ENCODE data around the gene RAB31.

The RAB31 gene

DNA sequence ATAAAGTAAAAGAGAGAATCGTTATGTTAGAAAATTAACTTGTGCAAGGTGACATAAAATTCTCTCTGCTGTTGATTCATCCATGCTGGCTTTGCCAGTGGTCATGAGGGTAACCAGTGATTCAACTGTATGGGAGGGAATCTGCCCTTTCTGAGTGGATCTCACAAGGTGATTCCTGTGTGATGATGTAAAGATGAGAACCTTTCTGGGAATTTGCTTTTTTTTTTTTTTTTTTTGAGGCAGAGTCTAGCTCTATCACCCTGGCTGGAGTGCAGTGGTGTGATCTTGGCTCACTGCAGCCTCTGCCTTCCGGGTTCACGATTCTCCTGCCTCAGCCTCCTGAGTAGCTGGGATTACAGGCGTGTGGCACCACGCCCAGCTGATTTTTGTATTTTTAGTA, 23.3 kb downstream of the RAB31 start:
- DNase-seq = peak in 1 of 10 donors; percentile 21
- intact Hi-C loops (cut with DNase I) = no loop called here

DNA sequence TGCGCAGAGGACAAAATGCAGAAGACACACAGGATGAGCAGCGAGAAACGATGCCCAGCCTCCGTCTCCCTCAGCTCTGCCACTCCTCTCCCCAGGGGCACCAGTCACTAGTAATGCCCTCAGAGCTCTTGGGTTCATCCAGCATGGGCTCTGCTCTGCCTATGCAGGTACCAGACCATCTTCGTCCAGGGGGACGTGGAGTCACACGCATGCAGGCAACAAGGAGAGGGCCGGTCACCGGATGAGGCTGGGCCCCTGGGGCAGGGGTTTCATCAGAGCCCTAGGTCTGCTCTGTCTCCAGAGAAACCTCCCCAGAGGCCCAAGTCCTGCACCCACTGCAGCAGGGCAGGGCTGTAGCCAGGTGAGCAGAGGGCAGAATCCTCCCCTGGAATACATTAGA, 23.9 kb downstream of the RAB31 start:
- DNase-seq = peak in 1 of 10 donors; percentile 33
- intact Hi-C loops (cut with DNase I) = no loop called here

DNA sequence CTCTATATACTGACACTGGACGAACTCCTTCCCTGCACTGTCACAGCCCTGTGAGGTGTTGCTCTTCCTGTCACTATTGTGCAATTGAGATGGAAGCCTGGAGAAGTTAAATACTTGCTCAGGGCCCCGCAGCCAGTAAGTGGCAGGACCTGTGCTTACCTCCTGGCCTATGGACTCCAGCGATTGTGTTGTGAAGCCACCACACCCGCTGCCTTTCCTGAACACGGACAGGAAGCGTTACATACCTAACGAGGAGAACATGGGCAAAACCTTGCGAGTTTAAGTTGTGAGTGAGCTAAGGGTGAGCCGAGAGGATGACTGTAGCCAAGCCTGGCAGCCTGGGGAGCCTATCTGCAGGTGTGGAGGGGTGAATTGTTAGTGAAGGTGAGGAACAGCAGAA, 26.1 kb downstream of the RAB31 start:
- intact Hi-C loops (cut with DNase I) = no loop called here
- no peak for DNase-seq

- intact Hi-C loops (cut with DNase I) = no loop called here
- DNase-seq = peak in 1 of 10 donors; percentile 39
Measured at GRCh38 chr18:9735238-9735637, 27.1 kb downstream of the RAB31 start.

- no peak for DNase-seq
- intact Hi-C loops (cut with DNase I) = no loop called here
Measured at GRCh38 chr18:9735879-9736278, 27.8 kb downstream of the RAB31 start.

- peak in 1 of 10 donors; percentile 43 for DNase-seq
- intact Hi-C loops (cut with DNase I) = no loop called here
Measured at GRCh38 chr18:9736286-9736835, 28.3 kb downstream of the RAB31 start.

DNA sequence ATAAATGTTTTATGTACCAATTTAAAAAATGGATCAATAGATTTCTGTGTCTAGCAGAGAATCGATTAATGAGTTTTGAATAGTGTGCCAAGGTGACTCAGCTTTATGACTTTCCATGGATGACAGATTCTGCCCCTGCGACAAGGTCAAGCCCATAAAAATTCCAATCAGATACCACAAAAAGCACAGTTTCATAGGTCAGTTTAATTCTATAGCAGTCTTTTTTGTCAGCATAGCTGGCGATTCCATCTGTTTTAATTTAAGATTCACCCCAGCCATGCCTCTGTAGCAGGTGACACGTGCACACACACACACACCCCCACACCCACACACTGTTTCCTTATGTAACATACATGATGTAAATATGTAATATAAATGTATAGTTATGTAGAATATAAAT, 28.9 kb downstream of the RAB31 start:
- no peak for DNase-seq
- intact Hi-C loops (cut with DNase I) = no loop called here

GRCh38 chr18:9737472-9738121, 29.5 kb downstream of the RAB31 start:
- peak; percentile 60 to 94 (median 78) for DNase-seq
- intact Hi-C loops (cut with DNase I) = no loop called here

GRCh38 chr18:9738266-9738969, 30.3 kb downstream of the RAB31 start:
- no peak for DNase-seq
- intact Hi-C loops (cut with DNase I) = no loop called here

DNA sequence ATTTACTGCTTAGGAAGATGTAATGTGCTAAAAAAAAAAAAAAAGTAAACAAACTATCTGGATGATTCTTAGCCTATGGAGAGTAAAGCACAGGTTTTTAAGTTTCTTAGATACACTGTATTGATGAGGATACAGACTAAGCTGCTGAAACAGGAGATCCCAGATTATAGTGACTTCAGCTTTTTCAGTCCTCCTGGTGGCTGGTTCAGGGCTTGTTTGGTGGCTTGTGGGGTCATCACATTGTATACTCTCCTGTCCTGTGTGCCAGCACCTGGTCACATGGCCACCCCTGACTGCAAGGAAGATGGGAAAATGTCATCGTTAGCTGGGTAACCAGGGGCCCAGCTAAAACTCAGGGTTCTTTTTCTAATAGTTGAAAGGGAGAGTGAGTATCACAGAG, 31.4 kb downstream of the RAB31 start:
- intact Hi-C loops (cut with DNase I) = no loop called here

DNA sequence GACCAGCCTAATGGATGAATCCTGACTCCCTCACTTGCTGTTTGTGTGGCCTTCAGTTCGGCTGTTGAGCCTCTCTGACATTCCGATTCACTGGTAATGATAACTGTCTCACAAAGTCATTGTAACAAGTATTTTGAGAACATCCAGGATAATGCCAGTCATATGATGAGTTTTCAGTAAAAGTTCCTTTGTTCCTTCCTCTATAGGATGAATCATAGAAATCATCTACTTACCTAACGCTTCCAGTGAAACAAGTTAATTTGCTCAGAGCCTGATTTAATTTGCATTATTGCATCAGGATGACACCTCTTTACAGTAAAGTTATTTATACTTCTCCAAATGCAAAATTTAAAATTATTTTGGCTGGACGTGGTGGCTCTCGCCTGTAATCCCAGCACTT, 32.0 kb downstream of the RAB31 start:
- no peak for DNase-seq
- intact Hi-C loops (cut with DNase I) = no loop called here

More for the DNA sequence above, 31.4 kb downstream of the RAB31 start:
- DNase-seq = no peak

GRCh38 chr18:9741406-9741792, 33.3 kb downstream of the RAB31 start:
- intact Hi-C loops (cut with DNase I) = no loop called here
- no peak for DNase-seq

DNA sequence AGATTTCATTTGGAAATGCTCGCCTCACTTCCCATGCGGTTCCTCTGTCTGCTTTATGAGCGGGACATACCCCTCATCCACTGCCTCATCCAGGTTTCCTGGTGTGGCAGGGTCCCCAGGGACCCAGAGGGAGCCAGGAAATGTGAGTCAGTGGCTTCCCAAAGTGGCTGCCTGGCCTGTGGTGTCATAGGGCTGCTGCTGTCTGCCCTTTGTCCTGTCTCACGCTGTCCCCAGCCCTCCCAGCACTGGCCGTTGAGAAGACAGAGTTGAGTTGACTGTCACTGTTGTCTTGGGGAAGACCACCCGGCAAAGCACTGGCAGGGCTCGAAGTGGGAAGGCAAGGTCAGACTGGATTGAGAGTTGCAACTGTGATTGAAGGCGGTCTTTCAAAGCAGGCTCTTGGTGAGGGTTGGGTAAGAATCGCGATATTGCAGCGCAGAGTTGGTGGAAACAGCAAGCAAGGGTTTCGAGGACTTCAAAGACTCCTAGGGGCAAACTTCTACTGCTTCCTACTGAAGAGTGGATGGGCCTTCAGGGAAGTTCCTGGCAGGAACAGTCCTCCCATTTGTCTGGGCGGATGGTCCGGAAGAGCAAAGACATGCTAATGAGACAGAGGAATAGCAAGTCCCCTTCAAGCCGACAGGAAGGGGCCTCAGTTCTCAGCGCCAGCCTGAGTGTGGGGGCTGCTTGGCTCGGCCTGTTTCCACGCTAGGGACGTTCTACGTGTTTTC, 33.9 kb downstream of the RAB31 start:
- no peak for DNase-seq
- intact Hi-C loops (cut with DNase I) = no loop called here

DNA sequence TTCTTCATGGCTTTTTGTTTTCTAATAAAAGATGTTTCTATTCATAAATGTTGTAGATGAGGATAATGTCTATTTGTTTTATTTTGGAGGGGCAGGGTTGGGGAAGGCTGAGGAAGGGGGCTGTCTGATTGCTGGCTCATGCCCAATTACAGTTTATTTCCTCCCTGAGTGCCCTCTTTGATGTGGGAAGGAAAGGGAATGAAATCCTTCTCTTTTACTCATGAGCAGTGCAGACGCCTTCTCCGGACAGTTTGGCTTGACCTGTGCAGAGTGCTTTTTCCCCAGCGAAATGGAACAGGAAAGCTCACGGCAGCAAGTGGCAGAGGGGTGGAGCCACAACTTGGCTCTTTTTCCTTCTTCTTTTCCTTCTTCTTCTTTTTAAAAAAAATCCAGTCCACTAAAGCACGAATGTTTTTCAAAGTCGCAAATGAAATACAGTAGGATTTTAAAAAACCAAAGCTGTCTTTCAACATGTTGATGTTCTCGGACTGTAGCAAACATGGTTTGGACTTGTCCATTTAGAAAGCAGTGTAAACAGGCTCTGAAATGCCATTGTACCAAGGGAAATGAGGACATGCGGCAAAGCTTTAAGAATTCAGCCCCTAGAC, 34.5 kb downstream of the RAB31 start:
- no peak for DNase-seq
- intact Hi-C loops (cut with DNase I) = no loop called here

DNA sequence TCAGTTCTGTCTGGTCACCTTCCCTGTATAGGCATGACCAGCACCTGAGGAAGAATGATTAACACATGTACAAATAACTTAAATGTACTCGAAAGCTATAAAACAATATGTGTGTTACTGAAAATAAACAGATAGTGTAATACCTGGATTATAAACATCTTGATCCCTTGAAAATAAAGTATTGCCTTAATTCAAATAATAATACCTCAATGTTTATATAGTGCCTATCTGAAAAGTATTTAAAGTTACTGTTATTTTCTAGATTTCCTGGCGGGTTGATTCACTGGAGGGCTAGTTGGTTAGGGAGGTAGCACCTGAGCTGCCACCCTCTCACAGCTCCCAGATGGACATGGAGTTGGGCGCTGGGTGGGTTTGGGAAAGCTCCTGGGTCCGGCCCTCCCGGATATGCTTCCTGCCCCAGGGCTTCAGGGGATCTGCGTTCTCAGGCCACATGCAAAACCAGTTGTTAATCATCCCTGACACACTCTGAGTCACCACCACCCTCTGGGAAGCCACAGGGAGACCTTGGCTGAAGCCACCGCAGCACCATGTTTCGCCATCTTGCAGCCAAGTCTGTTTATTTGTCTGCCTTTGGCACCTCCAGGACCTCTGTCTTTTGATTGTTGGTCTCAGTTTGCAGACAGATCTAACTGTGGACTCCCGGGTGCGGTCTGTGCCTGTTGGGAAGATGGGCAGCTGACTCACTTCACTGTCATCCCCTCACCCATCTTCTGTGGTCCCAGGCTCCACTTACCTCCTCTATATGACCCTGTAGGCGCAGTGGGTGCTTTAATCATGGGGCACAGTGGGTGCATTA, 35.3 kb downstream of the RAB31 start:
- DNase-seq = no peak
- intact Hi-C loops (cut with DNase I) = no loop called here

DNA sequence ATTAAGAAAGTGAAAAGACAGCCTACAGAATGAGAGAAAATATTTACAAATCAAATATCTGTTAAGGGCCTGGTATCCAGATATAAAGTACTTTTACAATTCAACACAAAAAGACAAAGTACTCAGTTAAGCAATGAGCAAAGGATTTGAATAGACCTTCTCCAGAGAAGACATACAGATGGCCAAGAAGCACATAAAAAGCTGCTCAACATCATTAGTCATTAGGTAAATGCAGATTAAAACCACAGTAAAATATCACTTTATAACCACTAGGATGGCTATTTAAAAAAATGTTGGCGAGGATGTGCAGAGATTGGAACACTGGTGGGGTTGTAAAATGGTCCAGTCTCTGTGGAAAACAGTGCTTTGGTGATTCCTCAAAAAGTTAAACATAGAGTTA, 38.9 kb downstream of the RAB31 start:
- no peak for DNase-seq
- intact Hi-C loops (cut with DNase I) = no loop called here

DNA sequence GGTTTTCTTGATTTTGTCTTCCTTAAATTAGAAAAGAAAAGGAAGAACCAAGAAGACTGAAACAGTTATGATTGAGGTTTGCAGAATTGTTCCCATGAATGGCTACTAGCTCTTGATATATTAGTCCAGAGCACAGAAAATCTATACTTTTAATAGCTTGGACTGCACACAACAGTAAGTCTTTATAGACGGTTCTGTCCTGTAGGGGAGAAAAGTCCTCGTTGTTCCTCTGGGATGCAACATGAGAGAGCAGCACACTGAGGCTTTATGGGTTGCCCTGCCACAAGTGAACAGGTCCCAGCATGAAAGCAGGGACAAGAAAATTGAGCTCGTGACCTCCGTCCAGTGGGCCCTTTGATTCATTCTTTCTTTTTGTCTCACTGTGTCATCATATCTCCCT, 41.5 kb downstream of the RAB31 start:
- no peak for DNase-seq
- intact Hi-C loops (cut with DNase I) = no loop called here

DNA sequence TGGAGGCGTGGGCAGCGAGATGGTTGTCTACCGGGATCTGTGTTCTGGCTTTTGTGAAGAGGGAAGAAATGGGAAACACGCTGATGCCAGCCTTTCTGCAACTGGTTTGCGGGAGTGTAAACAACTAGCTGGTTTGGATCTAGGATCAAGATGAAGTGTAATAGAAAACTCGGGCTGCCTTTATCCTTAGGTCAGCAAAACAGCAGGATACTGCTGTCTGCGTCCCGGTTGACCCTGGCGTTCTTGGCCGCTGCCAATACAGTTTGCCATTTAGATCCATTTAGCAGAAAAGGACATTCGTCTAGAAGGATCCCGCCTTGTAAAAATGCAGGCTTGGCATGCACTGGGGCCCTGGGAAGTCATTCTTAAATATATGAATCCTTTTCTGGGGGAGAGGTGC, 42.0 kb downstream of the RAB31 start:
- intact Hi-C loops (cut with DNase I) = no loop called here
- DNase-seq = no peak

DNA sequence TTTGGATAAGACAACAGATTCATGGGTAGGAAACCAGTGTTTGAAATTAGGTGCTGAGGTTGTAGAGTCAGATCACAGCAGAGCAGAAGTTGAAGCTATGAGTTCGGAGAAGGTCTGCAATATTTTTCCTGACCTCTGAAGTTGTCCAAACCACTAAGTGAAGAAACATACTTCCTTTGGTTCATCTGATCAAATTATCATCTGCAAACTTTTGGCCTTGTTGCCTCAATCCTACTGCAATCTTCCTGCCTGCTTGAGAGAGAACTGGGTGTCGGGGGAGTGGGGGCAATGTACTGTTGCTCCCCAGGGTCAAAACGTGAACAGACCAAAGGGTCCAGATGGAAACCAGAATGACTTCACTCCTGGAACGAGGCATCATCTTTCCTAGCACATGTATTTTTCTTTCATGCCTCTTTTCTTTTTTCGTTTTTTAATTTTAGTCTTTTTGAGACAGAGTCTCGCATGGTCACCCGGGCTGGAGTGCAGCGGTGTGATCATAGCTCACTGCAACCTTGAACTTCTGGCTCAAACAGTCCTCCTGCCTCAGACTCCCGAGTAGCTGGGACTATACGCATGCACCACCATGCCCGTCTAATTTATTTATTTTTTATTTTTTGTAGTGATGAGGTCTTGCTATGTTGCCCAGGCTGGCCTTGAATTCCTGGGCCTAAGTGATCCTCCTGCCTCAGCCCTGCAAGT, 42.7 kb downstream of the RAB31 start:
- intact Hi-C loops (cut with DNase I) = no loop called here
- DNase-seq = no peak
